NCI-H2196 treated with DMSO at 0.1 percent for 48 hours (cell line): ENCODE measurements around the gene TASL.
"Not testable (repeated sequence)": the region's sequence is repeated elsewhere in the genome, so short reads cannot be mapped to it uniquely, and the experiment has no call there.

Experiments used
- DNase-seq: peaks from one replicate; lab custom pipeline; 2025; ENCODE audit not compliant: unreplicated experiment; lab: John Stamatoyannopoulos, UW

TASL gene

DNA sequence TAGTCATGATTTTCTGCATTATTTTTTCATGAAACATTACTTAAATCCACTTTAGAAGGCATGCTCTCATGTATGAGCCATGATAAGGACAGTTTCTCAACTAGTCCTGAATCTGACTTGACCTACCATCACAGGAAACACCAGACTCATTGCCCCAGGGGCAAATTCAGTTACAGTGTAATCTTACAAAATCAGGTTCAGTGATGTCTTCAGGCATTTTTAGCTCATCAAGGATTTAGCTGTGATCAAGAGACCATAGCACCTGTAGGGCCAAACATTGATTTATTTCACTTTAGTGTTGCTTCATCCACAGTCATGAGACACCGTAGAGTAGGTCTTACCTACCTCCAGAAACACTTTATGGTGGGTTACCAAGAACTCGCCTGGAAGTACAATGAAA is 3.1 kb upstream of the TASL start:
- DNase-seq: no peak

DNA sequence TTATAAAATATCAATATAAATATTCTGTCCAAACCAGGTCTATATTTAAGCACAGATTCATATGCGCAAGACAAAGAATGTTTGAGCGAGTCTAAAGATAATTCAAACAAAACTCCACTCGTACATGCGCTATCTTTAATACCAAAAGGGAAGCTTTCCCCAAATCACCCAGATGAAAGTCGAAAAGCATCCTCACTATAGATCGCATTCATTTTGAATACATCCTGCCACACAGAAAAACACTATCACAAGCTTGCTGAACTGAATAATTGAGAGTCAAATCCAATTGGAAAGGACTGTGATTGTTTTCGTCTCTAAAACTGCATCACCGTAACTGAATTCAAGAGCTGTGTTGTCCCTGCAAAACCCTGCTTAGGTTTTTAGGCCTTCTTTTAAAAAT is 685 bp downstream of the TASL start:
- DNase-seq: no peak

DNA sequence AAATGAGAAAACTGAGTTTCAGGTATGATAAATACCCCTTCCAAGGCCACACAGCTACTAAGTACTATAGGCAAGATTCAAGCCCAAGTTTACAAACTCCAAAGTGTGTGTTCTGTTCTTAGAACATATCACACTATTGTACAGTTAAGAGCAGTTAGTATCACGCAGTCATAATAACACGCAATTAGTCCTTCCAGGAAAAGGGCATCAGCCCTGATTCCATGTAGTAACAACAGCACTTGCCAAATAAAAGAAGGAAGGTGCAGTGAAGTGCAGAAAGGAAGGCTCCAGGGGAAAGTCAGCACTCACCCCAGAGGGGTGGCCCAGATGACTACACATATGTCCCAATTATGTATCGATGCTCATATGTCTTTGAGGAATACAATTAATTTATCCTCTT is 4.4 kb downstream of the TASL start:
- DNase-seq: no peak

DNA sequence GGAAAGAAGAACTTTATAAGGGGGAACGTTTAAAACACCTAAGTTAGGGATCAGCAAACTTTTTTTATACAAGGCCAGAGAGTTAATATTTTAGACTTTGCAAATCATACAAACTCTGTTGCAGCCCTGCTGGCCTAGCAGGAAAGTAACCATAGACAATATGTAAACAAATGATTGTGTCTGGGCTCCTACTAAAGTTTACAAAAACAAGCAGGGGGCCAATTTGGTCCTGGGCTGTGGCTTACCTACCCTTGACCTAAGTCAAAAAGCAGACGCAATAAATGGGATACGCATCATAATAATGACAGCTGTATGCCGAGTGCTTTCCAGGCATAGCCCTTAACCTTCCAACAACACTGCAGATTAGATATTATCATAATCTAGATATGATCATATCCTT is 4.9 kb downstream of the TASL start:
- no peak for DNase-seq

DNA sequence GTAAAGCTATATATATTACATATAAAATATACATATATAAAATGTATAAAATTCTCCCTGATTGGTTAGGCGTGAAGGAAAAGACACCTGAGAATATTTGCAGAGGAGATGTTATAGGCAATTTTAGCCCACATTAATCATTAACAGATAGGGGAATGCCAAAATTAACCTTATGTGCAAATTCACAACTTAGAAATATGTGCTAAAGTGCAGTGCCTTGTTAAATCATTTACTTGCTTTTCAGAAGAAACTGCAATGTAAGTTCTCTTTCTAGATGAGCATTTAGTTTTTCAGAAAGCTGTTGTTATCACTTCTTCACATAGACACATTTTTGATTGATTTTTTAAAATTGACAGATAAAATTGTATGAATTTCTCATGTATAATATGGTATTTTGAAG is 5.6 kb downstream of the TASL start:
- DNase-seq: no peak

DNA sequence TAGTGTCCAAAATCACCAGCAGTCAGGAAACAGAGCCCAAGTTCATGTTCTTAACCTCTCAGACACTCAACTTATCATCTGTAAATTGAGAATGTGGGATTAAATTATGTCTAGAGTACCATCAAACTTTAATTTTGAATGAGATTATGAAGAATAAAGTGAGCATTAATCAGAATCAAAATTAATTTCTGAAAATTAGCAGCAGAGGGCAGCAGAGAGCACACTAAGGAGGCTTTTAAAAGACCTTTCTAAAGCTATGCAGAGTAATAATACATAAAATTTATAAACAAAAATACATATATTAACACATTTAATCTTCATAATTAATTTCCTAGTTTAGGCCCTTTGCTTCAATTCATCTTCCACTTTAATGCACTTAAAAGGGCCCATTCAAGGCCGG is 7.1 kb downstream of the TASL start:
- no peak for DNase-seq

DNA sequence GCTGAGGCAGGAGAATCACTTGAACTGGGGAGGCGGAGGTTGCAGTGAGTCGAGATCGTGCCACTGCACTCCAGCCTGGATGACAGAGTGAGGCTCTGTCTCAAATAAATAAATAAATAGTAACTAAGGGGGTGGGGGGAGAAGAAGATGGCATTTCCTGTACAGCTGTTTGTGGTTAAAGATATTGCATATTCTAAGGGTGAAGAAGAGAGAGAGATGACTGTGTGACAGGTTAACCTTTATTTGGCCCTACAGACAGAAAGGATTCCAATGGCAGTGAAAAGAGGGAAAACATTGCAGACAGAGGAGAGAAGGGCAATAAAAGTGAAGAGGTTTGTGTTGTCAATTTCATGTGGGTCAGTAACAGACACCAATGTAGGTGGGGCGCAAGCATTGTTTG is 9.4 kb downstream of the TASL start:
- DNase-seq: no peak

DNA sequence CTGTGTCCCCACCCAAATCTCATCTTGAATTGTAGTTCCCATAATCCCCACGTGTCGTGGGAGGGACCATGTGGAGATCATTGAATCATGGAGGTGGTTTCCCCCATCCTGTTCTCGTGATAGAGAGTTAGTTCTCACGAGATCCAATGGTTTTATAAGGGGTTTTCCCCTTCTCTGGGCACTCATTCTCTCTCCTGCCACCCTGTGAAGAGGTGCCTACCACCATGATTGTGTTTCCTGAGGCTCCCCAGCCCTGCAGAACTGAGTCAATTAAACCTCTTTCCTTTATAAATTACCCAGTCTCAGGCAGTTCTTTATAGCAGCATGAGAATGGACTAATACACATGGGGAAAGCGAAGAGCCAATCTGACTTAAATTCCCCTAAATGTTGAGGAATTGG is 14.5 kb downstream of the TASL start:
- DNase-seq: not testable (repeated sequence)

DNA sequence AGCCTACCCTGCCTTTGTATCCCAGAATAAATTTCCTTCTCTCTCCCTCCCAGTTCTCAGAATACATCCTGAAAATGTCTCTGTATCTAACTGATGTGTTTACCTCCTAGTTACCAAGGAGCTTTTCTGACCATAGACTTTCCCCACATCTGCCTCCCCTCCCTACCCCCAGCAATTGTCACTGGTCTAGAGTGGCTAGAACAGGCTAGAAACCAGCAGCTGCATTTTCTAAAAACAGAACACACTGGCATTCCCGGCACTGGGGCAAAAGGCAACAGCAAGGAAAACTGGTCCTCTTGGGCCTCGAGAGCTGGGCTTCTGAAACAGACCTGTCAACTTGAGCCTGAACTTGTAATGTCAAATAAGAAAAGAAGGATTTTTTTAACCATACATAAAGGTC is 16.4 kb downstream of the TASL start:
- no peak for DNase-seq

DNA sequence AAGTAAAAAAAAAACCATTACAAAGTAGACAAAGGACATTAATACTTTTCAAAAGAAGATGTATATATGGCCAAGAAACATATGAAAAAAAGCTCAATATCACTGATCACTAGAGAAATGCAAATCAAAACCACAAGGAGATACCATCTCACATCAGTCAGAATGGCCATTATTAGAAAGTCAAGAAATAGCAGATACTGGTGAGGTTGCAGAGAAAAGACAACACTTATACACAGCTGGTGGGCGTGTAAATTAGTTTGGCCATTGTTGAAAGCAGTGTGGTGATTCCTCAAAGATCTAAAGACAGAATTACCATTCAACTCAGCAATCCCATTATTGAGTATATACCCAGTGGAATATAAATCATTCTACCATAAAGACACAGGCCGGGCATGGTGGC is 39.3 kb downstream of the TASL start:
- no peak for DNase-seq

DNA sequence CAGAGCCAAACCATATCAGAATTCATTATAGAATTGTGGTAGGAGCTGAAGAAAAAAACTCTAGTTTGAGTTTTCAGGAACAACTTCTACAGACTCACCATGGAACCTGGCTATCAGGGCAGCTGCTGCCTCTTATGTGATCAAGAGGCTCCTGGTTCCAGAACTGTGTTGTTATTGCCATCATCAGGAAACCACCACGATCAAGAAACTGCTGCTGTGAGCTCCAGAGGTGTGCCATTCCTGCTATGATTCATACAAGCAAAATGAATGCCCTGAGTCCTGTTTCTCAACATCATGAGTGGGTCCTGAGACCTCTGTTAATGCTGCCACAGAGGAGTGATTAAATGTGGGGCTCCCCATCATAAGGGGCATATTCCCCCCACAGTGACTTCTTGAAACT is 43.7 kb downstream of the TASL start:
- no peak for DNase-seq

DNA sequence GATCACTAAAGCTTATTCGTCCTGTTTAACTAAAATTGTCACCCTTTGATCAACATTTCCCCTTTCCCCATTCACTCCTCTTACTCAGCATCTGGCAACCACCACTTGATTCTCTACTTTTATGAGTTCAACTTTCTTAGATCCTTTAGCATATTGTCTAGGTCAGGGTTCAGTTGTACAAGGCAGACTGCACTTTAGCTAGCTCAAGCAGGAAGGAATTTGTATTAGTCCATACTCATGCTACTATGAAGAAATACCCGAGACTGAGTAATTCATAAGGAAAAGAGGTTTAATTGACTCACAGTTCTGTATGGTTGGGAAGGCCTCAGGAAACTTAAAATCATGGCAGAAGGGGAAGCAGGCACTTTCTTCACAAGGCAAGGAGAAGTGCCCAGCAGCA is 44.3 kb downstream of the TASL start:
- DNase-seq: no peak

DNA sequence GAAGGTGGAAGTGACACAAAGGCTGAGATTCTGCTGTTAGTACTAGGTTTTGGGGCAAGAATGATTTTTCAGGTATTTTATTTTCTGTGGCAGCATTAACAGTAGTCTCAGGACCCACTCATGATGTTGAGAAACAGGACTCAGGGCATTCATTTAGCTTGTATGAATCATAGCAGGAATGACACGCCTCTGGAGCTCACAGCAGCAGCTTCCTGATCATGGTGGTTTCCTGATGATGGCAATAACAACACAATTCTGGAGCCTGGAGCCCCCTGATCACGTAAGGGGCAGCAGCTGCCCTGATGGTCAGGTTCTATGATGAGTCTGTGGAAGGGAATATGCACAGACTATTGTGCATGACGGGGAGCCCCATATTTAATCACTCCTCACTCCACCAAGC is 47.0 kb downstream of the TASL start:
- no peak for DNase-seq

DNA sequence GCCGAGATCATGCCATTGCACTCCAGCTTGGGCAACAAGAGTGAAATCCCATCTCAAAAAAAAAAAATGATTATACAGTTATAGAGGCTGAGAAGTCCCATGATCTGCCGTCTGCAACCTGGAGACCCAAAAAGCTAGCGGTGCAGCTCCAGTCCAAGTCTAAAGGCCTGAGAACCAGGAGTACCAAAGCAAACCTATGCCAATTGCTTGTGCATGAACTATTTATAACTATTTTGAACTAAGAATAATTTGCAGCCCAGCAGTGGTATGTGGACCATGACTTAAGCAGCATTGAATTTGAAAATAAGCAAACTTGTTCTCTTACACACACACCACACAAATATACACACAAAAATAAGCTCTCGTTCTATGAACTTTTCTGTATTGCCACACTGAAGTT is 51.8 kb downstream of the TASL start:
- DNase-seq: no peak

DNA sequence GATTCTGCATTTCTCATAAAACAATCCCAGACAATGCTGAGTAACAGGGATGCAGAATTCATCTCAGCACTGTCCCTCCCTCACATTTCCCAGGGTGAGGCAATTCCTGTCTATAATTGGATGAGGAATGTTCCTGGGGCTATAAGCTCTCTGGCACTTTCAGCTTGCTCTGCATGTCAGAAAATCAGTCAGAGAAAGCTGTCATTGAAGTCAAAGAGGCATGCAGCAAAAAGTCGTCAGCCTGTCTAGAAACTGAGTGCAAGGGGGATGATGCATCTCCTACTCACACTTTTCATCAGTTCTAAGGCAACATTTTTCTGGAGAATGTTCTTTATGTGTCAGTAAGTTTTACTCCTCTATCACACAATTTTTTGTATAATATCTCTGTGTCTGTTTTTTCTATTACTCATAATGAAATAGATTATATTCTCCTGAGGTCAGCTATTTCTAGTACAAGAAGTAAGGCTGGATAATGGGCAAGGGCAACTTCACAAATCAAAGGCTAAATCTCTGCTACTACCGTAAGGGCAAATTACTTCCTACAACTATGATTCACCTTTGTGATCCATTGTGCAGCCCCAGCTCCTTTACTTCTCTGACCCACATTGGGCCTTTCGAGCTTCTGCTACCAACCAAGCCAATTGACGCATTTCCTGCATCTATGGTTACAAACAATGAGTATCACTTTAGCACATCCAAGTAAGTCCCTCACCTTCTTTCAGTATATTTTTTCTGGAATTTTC is 56.0 kb downstream of the TASL start:
- DNase-seq: no peak

DNA sequence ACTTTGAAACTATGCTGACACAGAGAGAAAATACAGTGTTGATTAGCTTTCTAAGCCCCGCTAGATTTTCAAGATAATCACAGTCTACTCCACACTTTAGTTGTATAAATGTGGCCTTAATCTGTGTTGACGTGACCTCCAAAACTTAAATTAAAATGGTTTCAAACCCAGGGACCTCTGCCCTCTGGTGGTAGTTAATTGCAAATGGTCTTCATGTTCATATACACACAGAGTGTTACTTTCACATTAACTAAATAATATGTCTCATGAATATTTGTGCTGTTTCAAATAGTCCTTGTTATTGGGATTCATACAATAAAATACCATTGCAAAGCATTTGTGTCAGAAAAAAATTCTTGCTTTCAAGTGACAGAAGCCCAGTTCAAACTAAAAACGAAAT is 64.3 kb downstream of the TASL start:
- DNase-seq: no peak
